HG03378 (cell line): ENCODE results near the gene PATL2.
"Not testable (repeated sequence)": the region's sequence is repeated elsewhere in the genome, so short reads cannot be mapped to it uniquely, and the experiment has no call there.

Experiments
- ATAC-seq: cut with Tn5 transposase; IDR thresholded peaks from one replicate; pipeline ENCODE4 v1.9.1; 2021; ENCODE audit warnings: mild to moderate bottlenecking, moderate library complexity; ENCODE audit not compliant: unreplicated experiment

The PATL2 gene

GRCh38 chr15:44711096-44711742, at the start of gene PATL2, which contains the start of gene B2M:
Gene PATL2 (minus strand): TSS chr15:44711323. CDS start chr15:44676490, 34,833 bp downstream.
Gene B2M (plus strand): TSS chr15:44711517. CDS start chr15:44711547, 30 bp downstream.
- ATAC-seq, result peak; percentile 89

GRCh38 chr15:44753345-44753744, 42.2 kb upstream of the PATL2 start:
- no peak for ATAC-seq

GRCh38 chr15:44743454-44743853, 32.3 kb upstream of the PATL2 start:
- not testable (repeated sequence) for ATAC-seq

DNA sequence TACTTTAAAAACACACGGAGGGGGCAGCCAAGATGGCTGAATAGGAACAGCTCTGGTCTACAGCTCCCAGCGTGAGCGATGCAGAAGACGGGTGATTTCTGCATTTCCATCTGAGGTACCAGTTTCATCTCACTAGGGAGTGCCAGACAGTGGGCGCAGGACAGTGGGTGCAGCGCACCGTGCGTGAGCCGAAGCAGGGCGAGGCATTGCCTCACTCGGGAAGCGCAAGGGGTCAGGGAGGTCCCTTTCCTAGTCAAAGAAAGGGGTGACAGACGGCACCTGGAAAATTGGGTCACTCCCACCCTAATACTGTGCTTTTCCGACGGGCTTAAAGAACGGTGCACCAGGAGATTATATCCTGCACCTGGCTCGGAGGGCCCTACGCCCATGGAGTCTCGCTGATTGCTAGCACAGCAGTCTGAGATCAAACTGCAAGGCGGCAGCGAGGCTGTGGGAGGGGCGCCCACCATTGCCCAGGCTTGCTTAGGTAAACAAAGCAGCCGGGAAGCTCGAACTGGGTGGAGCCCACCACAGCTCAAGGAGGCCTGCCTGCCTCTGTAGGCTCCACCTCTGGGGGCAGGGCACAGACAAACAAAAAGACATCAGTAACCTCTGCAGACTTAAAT, 28.2 kb upstream of the PATL2 start:
- not testable (repeated sequence) for ATAC-seq

- ATAC-seq, result no peak
These were observed 27.3 kb upstream of the PATL2 start for GRCh38 chr15:44738340-44738984.

DNA sequence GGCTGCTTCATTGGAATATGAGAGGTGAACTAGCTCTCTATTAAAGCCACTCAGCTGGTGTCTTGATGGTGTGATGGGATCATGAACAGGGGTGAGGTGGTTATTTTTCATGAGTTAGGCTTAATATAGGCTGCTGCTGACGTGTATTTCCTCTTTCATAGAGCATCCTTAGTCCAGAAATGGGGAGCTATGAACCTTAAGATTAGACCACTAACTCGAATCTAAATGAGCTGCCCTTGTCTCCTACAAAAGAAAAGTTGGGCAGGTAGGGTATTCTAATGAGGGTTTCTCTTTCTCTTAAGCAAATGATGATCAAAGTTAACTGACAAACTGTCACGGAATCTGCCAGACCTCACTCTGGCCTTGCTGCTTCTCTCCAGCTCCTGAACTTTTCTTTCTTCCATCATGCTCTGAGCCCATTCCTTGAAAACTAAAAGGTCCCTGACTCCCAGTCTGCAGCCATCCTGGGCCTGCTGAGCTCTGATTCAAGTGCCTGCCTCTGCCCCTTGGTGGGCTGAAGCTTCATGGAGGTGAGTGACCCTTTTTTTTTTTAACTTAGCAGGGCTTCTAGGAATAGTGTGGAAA, 25.1 kb upstream of the PATL2 start, which contains the start of gene TRIM69:
TSS of gene TRIM69 (plus strand) at position 348 of the 585 bp plus-strand sequence. CDS start at position 525, 177 bp downstream.
- peak; percentile 32 for ATAC-seq

GRCh38 chr15:44735482-44736180, 24.5 kb upstream of the PATL2 start:
- peak; percentile 39 for ATAC-seq

GRCh38 chr15:44734839-44735481, 23.8 kb upstream of the PATL2 start:
- no peak for ATAC-seq

DNA sequence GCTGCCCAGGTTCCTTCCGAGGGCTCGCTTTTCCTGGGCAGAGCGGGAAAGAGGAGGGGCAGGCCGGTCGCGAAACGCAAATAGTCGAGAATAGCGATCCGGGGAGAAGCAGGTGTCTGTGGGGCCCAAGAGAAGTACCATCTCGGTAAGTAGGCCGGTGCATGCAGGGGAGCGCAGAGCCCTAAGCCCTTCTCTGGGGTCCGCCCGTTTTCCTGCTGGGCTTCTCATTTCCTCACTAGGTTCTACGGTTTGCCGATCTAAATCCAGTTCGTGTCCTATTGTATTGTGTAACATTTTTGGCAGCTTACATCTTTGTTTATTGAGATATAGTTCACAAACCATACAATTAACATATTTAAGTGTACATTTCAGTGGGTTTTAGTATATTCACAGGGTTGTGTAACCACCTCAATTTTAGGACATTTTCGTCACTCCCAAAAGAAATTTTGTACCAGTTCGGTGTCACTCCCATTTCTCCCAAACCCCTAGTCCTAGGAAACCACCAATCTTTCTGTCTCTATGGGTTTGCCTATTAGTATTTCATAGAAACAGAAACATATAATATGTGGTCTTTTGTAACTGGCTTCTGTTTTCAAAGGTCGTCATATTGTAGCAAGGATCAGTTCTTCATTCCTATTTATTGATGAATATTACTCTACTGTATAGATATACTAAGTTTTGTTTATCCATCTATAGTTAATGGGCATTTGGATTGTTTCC, 18.4 kb upstream of the PATL2 start:
- no peak for ATAC-seq

- ATAC-seq, result peak; percentile 75
These were observed 17.7 kb upstream of the PATL2 start for GRCh38 chr15:44728576-44729407.

DNA sequence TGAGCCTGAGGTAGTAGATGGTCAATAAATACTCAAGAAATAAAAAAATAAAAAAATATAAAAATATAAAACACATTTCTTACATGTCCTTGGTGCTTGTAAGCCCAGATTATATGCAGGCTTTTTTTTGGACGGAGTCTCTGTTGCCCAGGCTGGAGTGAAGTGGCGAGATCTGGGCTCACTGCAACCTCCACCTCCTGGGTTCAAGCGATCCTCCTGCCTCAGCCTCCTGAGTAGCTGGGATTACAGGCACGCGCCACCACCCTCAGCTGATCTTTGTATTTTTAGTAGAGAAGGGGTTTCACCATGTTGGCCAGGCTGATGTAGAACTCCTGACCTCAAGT, 17.1 kb upstream of the PATL2 start:
- ATAC-seq, result not testable (repeated sequence)

- ATAC-seq, result no peak
These were observed 16.5 kb upstream of the PATL2 start for GRCh38 chr15:44727485-44728231.

- ATAC-seq, result peak; percentile 42
These were observed 15.7 kb upstream of the PATL2 start for GRCh38 chr15:44726568-44727484.

GRCh38 chr15:44726136-44726535, 15.0 kb upstream of the PATL2 start:
- no peak for ATAC-seq

DNA sequence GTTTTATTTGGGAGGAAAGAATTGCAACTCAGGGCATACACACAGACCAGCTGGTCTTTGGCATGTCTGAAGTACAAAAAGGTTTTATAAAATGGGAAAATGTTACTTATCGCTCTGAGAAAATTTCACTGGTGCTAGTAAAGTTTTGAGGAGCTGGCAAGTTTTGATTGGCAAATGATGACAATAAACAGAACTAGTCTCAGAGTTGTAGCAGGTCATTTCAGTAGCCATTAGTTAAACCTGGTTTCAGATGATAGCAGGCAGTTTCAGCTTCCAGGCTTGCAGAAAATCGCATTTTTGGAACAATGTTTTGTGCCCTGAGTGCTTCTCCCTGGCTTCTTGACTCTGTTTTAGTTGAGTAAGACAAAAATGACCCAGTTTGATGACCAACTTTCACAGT, 10.9 kb upstream of the PATL2 start:
- no peak for ATAC-seq

GRCh38 chr15:44720460-44721176, 9.5 kb upstream of the PATL2 start:
- no peak for ATAC-seq
